K562 (cell line): ENCODE data around the gene TSTD1. TPM values are rescaled to one million over a fixed set of nuclear protein-coding genes. Genes with fewer than 3 reads are reported as not detected.

Experiments
- CC2D1A ChIP-seq: fragments of 450-650 bp; IDR thresholded peaks from 2 replicates; pipeline ENCODE4 v1.6.1; 2017; ENCODE audit warnings: mild to moderate bottlenecking
- DDX20 ChIP-seq: fragments of 450-650 bp; IDR thresholded peaks from 2 replicates; pipeline ENCODE4 v1.6.1; 2016; ENCODE audit warnings: missing genetic modification characterization, low read depth, mild to moderate bottlenecking, missing compliant biosample characterization, moderate library complexity
- HCFC1 ChIP-seq: IDR thresholded peaks from 2 replicates; pipeline ENCODE4 v1.6.1; 2012; ENCODE audit warnings: low read depth, low read length, improper control_type of control experiment
- NCOA4 ChIP-seq: fragments of 450-650 bp; IDR thresholded peaks from 2 replicates; pipeline ENCODE4 v1.6.1; 2018; ENCODE audit warnings: mild to moderate bottlenecking; ENCODE audit not compliant: partially characterized antibody
- PHF8 ChIP-seq: fragments of 200-600 bp; sonication (generic); IDR thresholded peaks from 2 replicates; pipeline ENCODE4 v1.6.1; 2012; ENCODE audit warnings: mixed run types, mild to moderate bottlenecking, inconsistent platforms, low read length, moderate library complexity, borderline replicate concordance
- PPARD ChIP-seq: fragments of 250-450 bp; sonication (Bioruptor Pico); IDR thresholded peaks from 2 replicates; pipeline ENCODE4 v1.8.0; 2022; ENCODE audit warnings: inconsistent platforms, mild to moderate bottlenecking, moderate library complexity
- PRDM10 ChIP-seq: fragments of 450-650 bp; IDR thresholded peaks from 2 replicates; pipeline ENCODE4 v1.6.1; 2018; ENCODE audit not compliant: partially characterized antibody
- SMARCB1 ChIP-seq: IDR thresholded peaks from 2 replicates; pipeline ENCODE4 v1.6.1; 2011; ENCODE audit warnings: improper control_type of control experiment, low read depth; ENCODE audit not compliant: insufficient read length
- SRSF3 ChIP-seq: fragments of 200-400 bp; formaldehyde crosslinking; IDR thresholded peaks from 2 replicates; pipeline ENCODE4 v1.6.1; 2016; ENCODE audit warnings: mild to moderate bottlenecking, low read length, moderate library complexity; ENCODE audit not compliant: insufficient read depth
- TFAM ChIP-seq: fragments of 250-450 bp; sonication (Bioruptor Pico); conservative IDR thresholded peaks from 2 replicates; pipeline ENCODE4 v1.5.0; 2021; ENCODE audit warnings: mild to moderate bottlenecking, moderate library complexity
- TFE3 ChIP-seq: fragments of 450-650 bp; formaldehyde crosslinking; IDR thresholded peaks from 2 replicates; pipeline ENCODE4 v1.4.0; 2020; ENCODE audit warnings: mild to moderate bottlenecking, mixed read lengths
- YBX1 ChIP-seq: fragments of 450-650 bp; IDR thresholded peaks from 2 replicates; pipeline ENCODE4 v1.7.1; 2016; ENCODE audit warnings: mild to moderate bottlenecking
- ZBTB40 ChIP-seq, 2 experiments: fragments of 450-650 bp in 1 of 2; sonication (generic) in 1 of 2; formaldehyde crosslinking in 1 of 2; IDR thresholded peaks; 2 replicates each; pipeline versions ENCODE4 v1.7.1 to v1.9.0; 2016 to 2022; ENCODE audit warnings: inconsistent platforms in 1 of 2, mild to moderate bottlenecking in 1 of 2, missing genetic modification reagents in 1 of 2
- polyA plus RNA-seq, 8 experiments: library from polyadenylated mRNA; depleted of rRNA in 4 of 8; stranded (reverse) in 5 of 8; unstranded in 3 of 8; fragments of >200 nt; fragmentation: Nextera tagmentation in 2 of 8; fragmentation: Illumina TruSeq in 1 of 8; extraction: Ambion mirVana in 2 of 8; extraction: Trizol in 1 of 8; gene quantifications; 2 replicates each; pipeline versions ENCODE4 v1.2.1 to v1.2.3, GENCODE V29; 2011 to 2014; ENCODE audit warnings: inconsistent platforms in 1 of 8, missing spikeins in 1 of 8
- total RNA-seq, 7 experiments: library from RNA; depleted of rRNA in 6 of 7; stranded (reverse); fragments of >200 nt in 6 of 7; fragmentation: Illumina TruSeq in 2 of 7; extraction: Trizol in 2 of 7; gene quantifications; 2 replicates each; pipeline versions ENCODE4 v1.2.1 to v1.2.3, GENCODE V29; 2011 to 2021; ENCODE audit warnings: low replicate concordance in 1 of 7

Gene TSTD1
- total and polyA plus RNA-seq, 9 of the 15 experiments (the other 6 are each of a cell fraction or from before 2014, with no cell fraction given), result 0.23 to 0.53 TPM; not detected in 7

GRCh38 chr1:161019751-161020495, 18.8 kb downstream of the TSTD1 start (continued):
- TF ChIP-seq NCOA4, result no peak
- no peak for TF ChIP-seq PRDM10
- no peak for TF ChIP-seq DDX20 (tag)
- TF ChIP-seq SMARCB1, result no peak
- TF ChIP-seq PPARD (CRISPR knock-in tag), result no peak
- no peak for TF ChIP-seq PHF8
- no peak for TF ChIP-seq CC2D1A
- TF ChIP-seq HCFC1, result no peak
- no peak for TF ChIP-seq TFAM (CRISPR knock-in tag)
- TF ChIP-seq TFE3 (CRISPR knock-in tag), result no peak
- TF ChIP-seq YBX1, result no peak
- 0 out of 2 replicates have a peak, but pooled peaks have one; percentile 23 for TF ChIP-seq ZBTB40 (IDR thresholded peaks at IDR 0.05)
- no peak for TF ChIP-seq ZBTB40 (CRISPR knock-in tag; IDR thresholded peaks at IDR 0.05)
- TF ChIP-seq SRSF3, result no peak
